ENCODE results near the gene NR1I3.

The NR1I3 gene

GRCh38 chr1:161223805-161224694 lies 14.0 kb downstream of the NR1I3 start:
- no peak overlapping the region for H3K9ac ChIP-seq (ENCODE audit: insufficient read length)
- no peak for DNase-seq (ENCODE audit: low read depth, low spot score)
- no peak overlapping the region for H3K4me3 ChIP-seq
- no peak overlapping the region for H3K27ac ChIP-seq
- no peak for TF ChIP-seq FOXP2 (optimal IDR thresholded peaks at IDR 0.05; ENCODE audit: control extremely low read depth, extremely low read length, insufficient read depth)
- TF ChIP-seq EZH2 (IDR thresholded peaks at IDR 0.05), result no peak
- no peak for TF ChIP-seq POLR2AphosphoS5 (IDR thresholded peaks at IDR 0.05; ENCODE audit: borderline replicate concordance, low read depth, low read length)
- peaks cover 10% of the 10 kb centered on the region; the same call in 1 of the 2 replicates for H3K36me3 ChIP-seq (ENCODE audit: insufficient read depth, low read length)
- H3K9me3 ChIP-seq (ENCODE audit: low read depth, low read length), result no peaks in the 10 kb centered on the region

GRCh38 chr1:161222175-161223019 lies 15.6 kb downstream of the NR1I3 start:
- Histone ChIP-seq H3K36me3 (ENCODE audit: insufficient read depth, low read length) (no peaks in the 10 kb centered on the region), H3K27ac (no peak overlapping the region), H3K9ac (ENCODE audit: insufficient read length) (no peak overlapping the region), H3K9me3 (ENCODE audit: low read depth, low read length) (no peaks in the 10 kb centered on the region), H3K4me3 (no peak overlapping the region)
- no peak for DNase-seq (ENCODE audit: low read depth, low spot score)
- no peak for TF ChIP-seq FOXP2 (optimal IDR thresholded peaks at IDR 0.05; ENCODE audit: control extremely low read depth, extremely low read length, insufficient read depth)
- TF ChIP-seq POLR2AphosphoS5 (IDR thresholded peaks at IDR 0.05; ENCODE audit: borderline replicate concordance, low read depth, low read length), result no peak
- no peak for TF ChIP-seq EZH2 (IDR thresholded peaks at IDR 0.05)

GRCh38 chr1:161220002-161220401 lies 18.0 kb downstream of the NR1I3 start:
- TF ChIP-seq FOXP2 (optimal IDR thresholded peaks at IDR 0.05; ENCODE audit: control extremely low read depth, extremely low read length, insufficient read depth) (no peak), POLR2AphosphoS5 (IDR thresholded peaks at IDR 0.05; ENCODE audit: borderline replicate concordance, low read depth, low read length) (no peak), EZH2 (IDR thresholded peaks at IDR 0.05) (no peak)
- no peak for DNase-seq (ENCODE audit: low read depth, low spot score)
- H3K27ac ChIP-seq, result no peak overlapping the region
- no peak overlapping the region for H3K9ac ChIP-seq (ENCODE audit: insufficient read length)
- no peaks in the 10 kb centered on the region for H3K9me3 ChIP-seq (ENCODE audit: low read depth, low read length)
- H3K36me3 ChIP-seq (ENCODE audit: insufficient read depth, low read length), result peaks cover 4% of the 10 kb centered on the region; the same call in 1 of the 2 replicates
- no peak overlapping the region for H3K4me3 ChIP-seq

GRCh38 chr1:161219078-161219892 lies 18.7 kb downstream of the NR1I3 start:
- no peak for DNase-seq (ENCODE audit: low read depth, low spot score)
- Histone ChIP-seq H3K4me3 (no peak overlapping the region), H3K9me3 (ENCODE audit: low read depth, low read length) (no peaks in the 10 kb centered on the region), H3K27ac (no peak overlapping the region), H3K36me3 (ENCODE audit: insufficient read depth, low read length) (peaks cover 7% of the 10 kb centered on the region; the same call in 1 of the 2 replicates), H3K9ac (ENCODE audit: insufficient read length) (no peak overlapping the region)
- no peak for TF ChIP-seq FOXP2 (optimal IDR thresholded peaks at IDR 0.05; ENCODE audit: control extremely low read depth, extremely low read length, insufficient read depth)
- no peak for TF ChIP-seq EZH2 (IDR thresholded peaks at IDR 0.05)
- TF ChIP-seq POLR2AphosphoS5 (IDR thresholded peaks at IDR 0.05; ENCODE audit: borderline replicate concordance, low read depth, low read length), result no peak

- Histone ChIP-seq H3K9me3 (ENCODE audit: low read depth, low read length) (no peaks in the 10 kb centered on the region), H3K9ac (ENCODE audit: insufficient read length) (no peak overlapping the region), H3K36me3 (ENCODE audit: insufficient read depth, low read length) (peaks cover 15% of the 10 kb centered on the region), H3K27ac (no peak overlapping the region), H3K4me3 (no peak overlapping the region)
- DNase-seq (ENCODE audit: low read depth, low spot score), result no peak
- TF ChIP-seq EZH2 (IDR thresholded peaks at IDR 0.05), result no peak
- no peak for TF ChIP-seq POLR2AphosphoS5 (IDR thresholded peaks at IDR 0.05; ENCODE audit: borderline replicate concordance, low read depth, low read length)
- no peak for TF ChIP-seq FOXP2 (optimal IDR thresholded peaks at IDR 0.05; ENCODE audit: control extremely low read depth, extremely low read length, insufficient read depth)
These were observed 19.5 kb downstream of the NR1I3 start for GRCh38 chr1:161218301-161219077.

- Histone ChIP-seq H3K36me3 (ENCODE audit: insufficient read depth, low read length) (peaks cover 22% of the 10 kb centered on the region), H3K4me3 (no peak overlapping the region), H3K9ac (ENCODE audit: insufficient read length) (no peak overlapping the region), H3K9me3 (ENCODE audit: low read depth, low read length) (no peaks in the 10 kb centered on the region), H3K27ac (no peak overlapping the region)
- no peak for TF ChIP-seq FOXP2 (optimal IDR thresholded peaks at IDR 0.05; ENCODE audit: control extremely low read depth, extremely low read length, insufficient read depth)
- TF ChIP-seq EZH2 (IDR thresholded peaks at IDR 0.05), result no peak
- TF ChIP-seq POLR2AphosphoS5 (IDR thresholded peaks at IDR 0.05; ENCODE audit: borderline replicate concordance, low read depth, low read length), result no peak
- no peak for DNase-seq (ENCODE audit: low read depth, low spot score)
These were observed 20.2 kb downstream of the NR1I3 start for GRCh38 chr1:161217831-161218230.
